ENCODE data around the gene TMEM39A. TPM values are rescaled to one million over a fixed set of nuclear protein-coding genes. Genes with fewer than 3 reads are reported as not detected.

Gene TMEM39A
- 10 to 100 TPM; 14.0 to 34.4 (median 25.0) TPM for total RNA-seq

GRCh38 chr3:119463171-119464169 is at the start of gene TMEM39A:
TSS of gene TMEM39A (minus strand) at chr3:119463615. CDS start at chr3:119462074, 1,541 bp downstream.
- Histone ChIP-seq H3K27me3 (no peaks in the 10 kb centered on the region), H3K4me1 (peaks cover 0 to 23% (median 4%) of the 10 kb centered on the region in 4 donors), H3K9me3 (no peaks in the 10 kb centered on the region), H3K4me3 (peak within 1 kb of the TSS; percentile 77 to 96 (median 84)), H3K27ac (peak within 1 kb of the TSS; percentile 84 to 88 (median 87)), H3K36me3 (peaks cover 0 to 31% (median 0%) of the 10 kb centered on the region in 3 donors)
- TF ChIP-seq CTCF (IDR thresholded peaks at IDR 0.05) (peak in 4 of 6 experiments; percentile 29 to 42 (median 31)), POLR2A (IDR thresholded peaks at IDR 0.05) (peak; percentile 87 to 91)
- peak; percentile 100 for DNase-seq

- no peak for DNase-seq
- peaks cover 0 to 66% (median 0%) of the 10 kb centered on the region in 3 donors for H3K36me3 ChIP-seq
- TF ChIP-seq POLR2A (IDR thresholded peaks at IDR 0.05) (no peak), CTCF (IDR thresholded peaks at IDR 0.05) (no peak)
These were observed 47.3 kb upstream of the TMEM39A start for GRCh38 chr3:119510690-119511089.

GRCh38 chr3:119508172-119508845 is 44.9 kb upstream of the TMEM39A start:
- H3K4me3 ChIP-seq, result no peak overlapping the region
- TF ChIP-seq CTCF (IDR thresholded peaks at IDR 0.05), result no peak
- TF ChIP-seq POLR2A (IDR thresholded peaks at IDR 0.05), result no peak
- no peak for DNase-seq
- H3K4me1 ChIP-seq, result no peaks in the 10 kb centered on the region
- H3K36me3 ChIP-seq, result peaks cover 0 to 60% (median 0%) of the 10 kb centered on the region in 3 donors
- no peaks in the 10 kb centered on the region for H3K9me3 ChIP-seq
- H3K27ac ChIP-seq, result no peak overlapping the region
- no peaks in the 10 kb centered on the region for H3K27me3 ChIP-seq

More at GRCh38 chr3:119510690-119511089, 47.3 kb upstream of the TMEM39A start:
- Histone ChIP-seq H3K4me1 (no peaks in the 10 kb centered on the region), H3K9me3 (no peaks in the 10 kb centered on the region), H3K27me3 (no peaks in the 10 kb centered on the region), H3K27ac (no peak overlapping the region), H3K4me3 (no peak overlapping the region)

- Histone ChIP-seq H3K9me3 (no peaks in the 10 kb centered on the region), H3K4me3 (no peak overlapping the region), H3K36me3 (peaks cover 0 to 51% (median 0%) of the 10 kb centered on the region in 3 donors), H3K4me1 (no peaks in the 10 kb centered on the region), H3K27me3 (no peaks in the 10 kb centered on the region), H3K27ac (no peak overlapping the region)
- TF ChIP-seq POLR2A (IDR thresholded peaks at IDR 0.05) (no peak), CTCF (IDR thresholded peaks at IDR 0.05) (no peak)
- no peak for DNase-seq
These were observed 44.0 kb upstream of the TMEM39A start for GRCh38 chr3:119507404-119507803.

- Histone ChIP-seq H3K36me3 (peaks cover 0 to 43% (median 0%) of the 10 kb centered on the region in 3 donors), H3K27me3 (no peaks in the 10 kb centered on the region), H3K9me3 (no peaks in the 10 kb centered on the region), H3K4me3 (no peak overlapping the region), H3K4me1 (no peaks in the 10 kb centered on the region), H3K27ac (no peak overlapping the region)
- DNase-seq, result no peak
- TF ChIP-seq CTCF (IDR thresholded peaks at IDR 0.05) (no peak), POLR2A (IDR thresholded peaks at IDR 0.05) (no peak)
These were observed 43.2 kb upstream of the TMEM39A start for GRCh38 chr3:119506631-119507030.

All from Peyer's patch (tissue), 4 donors.